ENCODE measurements around the gene ADH1A. TPM values are rescaled to one million over a fixed set of nuclear protein-coding genes. Genes with fewer than 3 reads are reported as not detected.

ADH1A gene
- total and polyA plus RNA-seq, 9 of the 15 experiments (the other 6 are each of a cell fraction or from before 2014, with no cell fraction given), result not detected

GRCh38 chr4:99300934-99301333 lies 10.1 kb upstream of the ADH1A start:
- H3K4me3 ChIP-seq, result no peak overlapping the region
- no peak for ATAC-seq
- no peak for FAIRE-seq
- TF ChIP-seq NFIC (IDR thresholded peaks at IDR 0.05) (peak; percentile 62), ZNF511 (CRISPR knock-in tag; IDR thresholded peaks at IDR 0.05) (no peak)
- BruUV-seq (replicated peaks), result no TSS peak
- ChIA-PET POLR2A (no interaction called here), CTCF (ENCODE audit: low intra/inter-chr PET ratio) (no interaction called here)
- H3K79me2 ChIP-seq (ENCODE audit: control insufficient read depth, insufficient read depth, low read length), result no peaks in the 10 kb centered on the region
- H3K36me3 ChIP-seq (ENCODE audit: control insufficient read depth, insufficient read depth, low read length), result no peaks in the 10 kb centered on the region
- H3K4me2 ChIP-seq (ENCODE audit: insufficient read depth, low read length), result no peak overlapping the region
- no peaks in the 10 kb centered on the region for H3K4me1 ChIP-seq (replicated peaks in 1 of 2; ENCODE audit: control insufficient read depth in 2 of 2, insufficient read depth in 2 of 2, low read length in 2 of 2)
- H3K27ac ChIP-seq (ENCODE audit: extremely low read depth, low read depth, low read length), result no peak overlapping the region
- no peaks in the 10 kb centered on the region for H3K27me3 ChIP-seq (ENCODE audit: control insufficient read depth in 2 of 2, insufficient read depth in 2 of 2, low read length in 2 of 2)
- no peak overlapping the region for H3K9ac ChIP-seq (ENCODE audit: insufficient read depth in 1 of 2, low read depth in 2 of 2, low read length in 2 of 2)
- in situ Hi-C loops (cut with MboI) (no loop called here), intact Hi-C loops (cut with micrococcal nuclease) (no loop called here)
- no peaks in the 10 kb centered on the region for H4K20me1 ChIP-seq (replicated peaks; ENCODE audit: control insufficient read depth, insufficient read depth, low read length)
- WGBS (ENCODE audit: insufficient coverage, low coverage, missing lambda C conversion rate), result 2% methylated on average over 4 of the region's 4 CpGs
- H3K9me1 ChIP-seq (ENCODE audit: control insufficient read depth, insufficient read depth, low read length), result no peaks in the 10 kb centered on the region
- H2AFZ ChIP-seq (ENCODE audit: low read depth, low read length), result no peak overlapping the region
- H3K9me3 ChIP-seq (replicated peaks; ENCODE audit: control insufficient read depth, insufficient read depth, low read depth, low read length), result no peaks in the 10 kb centered on the region
- peak in 3 of 4 experiments; percentile 8 to 14 (median 9) for DNase-seq (ENCODE audit: extremely low read depth in 1 of 4, low spot score in 3 of 4)

GRCh38 chr4:99293357-99293756 lies 2.6 kb upstream of the ADH1A start:
- Histone ChIP-seq H2AFZ (ENCODE audit: low read depth, low read length) (no peak overlapping the region), H3K9me3 (replicated peaks; ENCODE audit: control insufficient read depth, insufficient read depth, low read depth, low read length) (no peaks in the 10 kb centered on the region), H3K9me1 (ENCODE audit: control insufficient read depth, insufficient read depth, low read length) (no peaks in the 10 kb centered on the region), H3K4me3 (no peak overlapping the region), H3K4me2 (ENCODE audit: insufficient read depth, low read length) (no peak overlapping the region), H3K79me2 (ENCODE audit: control insufficient read depth, insufficient read depth, low read length) (no peaks in the 10 kb centered on the region), H3K36me3 (ENCODE audit: control insufficient read depth, insufficient read depth, low read length) (no peaks in the 10 kb centered on the region), H3K9ac (ENCODE audit: insufficient read depth in 1 of 2, low read depth in 2 of 2, low read length in 2 of 2) (no peak overlapping the region; a peak in 1 of 4 replicates), H3K27ac (ENCODE audit: extremely low read depth, low read depth, low read length) (no peak overlapping the region), H3K27me3 (ENCODE audit: control insufficient read depth in 2 of 2, insufficient read depth in 2 of 2, low read length in 2 of 2) (no peaks in the 10 kb centered on the region), H3K4me1 (replicated peaks in 1 of 2; ENCODE audit: control insufficient read depth in 2 of 2, insufficient read depth in 2 of 2, low read length in 2 of 2) (no peaks in the 10 kb centered on the region), H4K20me1 (replicated peaks; ENCODE audit: control insufficient read depth, insufficient read depth, low read length) (no peaks in the 10 kb centered on the region)
- no peak for DNase-seq (ENCODE audit: extremely low read depth in 1 of 4, low spot score in 3 of 4)
- no peak for TF ChIP-seq HMGN3 (IDR thresholded peaks at IDR 0.05; ENCODE audit: borderline replicate concordance, extremely low read depth, insufficient read length, low read depth, low read length)
- in situ Hi-C loops (cut with MboI), result no loop called here
- FAIRE-seq, result no peak
- 0% methylated on average over 5 of the region's 5 CpGs for WGBS (ENCODE audit: insufficient coverage, low coverage, missing lambda C conversion rate)
- no TSS peak for BruUV-seq (replicated peaks)
- ATAC-seq, result no peak
- POLR2A ChIA-PET, result no interaction called here
- intact Hi-C loops (cut with micrococcal nuclease), result no loop called here
- CTCF ChIA-PET (ENCODE audit: low intra/inter-chr PET ratio), result no interaction called here
